GM19372 (cell line): ENCODE results near the gene C12orf60.

Source experiments
- ATAC-seq: cut with Tn5 transposase; IDR thresholded peaks from one replicate; pipeline ENCODE4 v1.9.1; 2021; ENCODE audit warnings: mild to moderate bottlenecking, low read depth, moderate library complexity; ENCODE audit not compliant: unreplicated experiment

C12orf60 gene

GRCh38 chr12:14776236-14776961, 27.1 kb upstream of the C12orf60 start:
- ATAC-seq = no peak

GRCh38 chr12:14777271-14777670, 26.2 kb upstream of the C12orf60 start:
- no peak for ATAC-seq

DNA sequence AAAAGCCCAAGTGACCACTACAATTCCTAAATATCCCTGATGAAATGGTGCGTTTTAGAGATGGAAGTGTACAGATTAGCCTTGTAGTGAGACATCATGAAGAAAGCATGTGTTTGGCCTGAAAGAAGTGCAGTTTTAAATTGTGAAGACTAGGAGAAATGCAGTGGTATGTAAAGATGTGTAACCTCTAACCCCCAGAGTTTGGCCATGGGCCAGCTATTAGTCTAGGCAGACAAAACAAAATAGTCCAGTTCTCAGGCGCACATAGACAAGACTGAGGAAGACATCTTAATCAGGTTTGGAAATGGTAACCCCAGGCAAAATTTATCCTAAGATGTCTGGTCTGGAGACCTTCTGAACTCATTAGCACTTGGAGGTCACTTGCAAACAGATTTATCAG, 23.6 kb upstream of the C12orf60 start:
- ATAC-seq = no peak

- ATAC-seq = no peak
Observed at GRCh38 chr12:14780859-14781258, 22.6 kb upstream of the C12orf60 start.

- no peak for ATAC-seq
Observed at GRCh38 chr12:14781563-14781962, 21.9 kb upstream of the C12orf60 start.

DNA sequence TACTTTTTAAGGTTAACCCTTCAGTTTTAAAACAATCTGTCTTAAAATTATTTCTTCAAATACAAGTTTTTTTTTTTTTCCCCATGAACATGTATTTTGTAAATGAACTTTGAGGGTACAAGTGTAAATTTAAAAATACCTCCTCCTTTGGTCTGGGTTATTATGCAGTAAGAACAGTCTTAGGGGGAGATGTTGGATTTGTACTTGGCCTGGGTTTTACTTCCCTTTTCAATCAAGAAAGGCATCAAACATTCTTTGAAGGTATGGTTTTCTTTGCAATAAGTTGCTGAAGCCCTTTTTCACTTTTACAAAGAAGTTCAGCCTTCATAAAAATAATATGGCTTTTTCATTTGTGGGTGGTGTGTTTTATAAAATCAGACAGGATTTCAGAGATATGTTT, 20.7 kb upstream of the C12orf60 start:
- ATAC-seq = no peak

GRCh38 chr12:14784471-14784870, 19.0 kb upstream of the C12orf60 start:
- no peak for ATAC-seq

- ATAC-seq = no peak
Observed at GRCh38 chr12:14785568-14785967, 17.9 kb upstream of the C12orf60 start.

- no peak for ATAC-seq
Observed at GRCh38 chr12:14795028-14795448, 8.4 kb upstream of the C12orf60 start.

DNA sequence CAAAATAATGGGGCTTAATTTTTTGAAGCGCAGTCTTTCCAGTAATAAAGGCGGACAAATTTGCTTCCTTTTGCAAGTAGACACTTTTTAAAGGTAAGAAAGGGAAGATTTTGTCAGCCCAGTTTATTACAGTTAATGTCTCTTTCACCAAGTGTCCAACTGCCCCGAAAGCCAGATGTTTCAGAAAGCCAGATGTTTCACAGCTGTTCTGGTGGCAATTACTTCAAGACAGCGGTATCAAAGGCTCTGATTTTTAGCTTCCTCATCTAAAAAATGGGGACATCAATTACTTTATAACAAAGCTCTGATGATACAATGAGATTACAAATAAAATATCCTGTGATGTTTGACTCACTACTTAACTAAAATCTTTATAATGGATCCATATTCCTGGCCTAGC, 1.2 kb upstream of the C12orf60 start:
- ATAC-seq = no peak

GRCh38 chr12:14802721-14803010, 804 bp upstream of the C12orf60 start:
- no peak for ATAC-seq

DNA sequence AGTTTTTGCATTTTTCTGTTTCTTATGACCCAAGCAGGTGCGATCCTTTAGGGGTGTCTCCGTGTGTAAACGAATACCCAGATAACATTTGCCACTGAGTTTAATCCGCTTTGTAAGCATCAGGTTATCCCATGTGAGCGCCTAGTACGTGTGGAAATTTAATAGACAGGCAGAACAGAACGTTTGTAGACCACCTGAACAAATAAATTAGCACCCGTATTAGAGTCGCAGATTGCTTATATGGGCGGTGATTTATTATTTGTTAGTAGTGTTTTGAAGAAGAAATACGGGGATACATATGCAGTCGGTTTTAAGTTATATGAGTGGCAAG, 325 bp downstream of the C12orf60 start:
- ATAC-seq = peak; percentile 16

GRCh38 chr12:14810167-14810952, 6.9 kb downstream of the C12orf60 start:
- ATAC-seq = no peak

- no peak for ATAC-seq
Observed at GRCh38 chr12:14810953-14811483, 7.5 kb downstream of the C12orf60 start.

- no peak for ATAC-seq
Observed at GRCh38 chr12:14811486-14811885, 8.0 kb downstream of the C12orf60 start.

DNA sequence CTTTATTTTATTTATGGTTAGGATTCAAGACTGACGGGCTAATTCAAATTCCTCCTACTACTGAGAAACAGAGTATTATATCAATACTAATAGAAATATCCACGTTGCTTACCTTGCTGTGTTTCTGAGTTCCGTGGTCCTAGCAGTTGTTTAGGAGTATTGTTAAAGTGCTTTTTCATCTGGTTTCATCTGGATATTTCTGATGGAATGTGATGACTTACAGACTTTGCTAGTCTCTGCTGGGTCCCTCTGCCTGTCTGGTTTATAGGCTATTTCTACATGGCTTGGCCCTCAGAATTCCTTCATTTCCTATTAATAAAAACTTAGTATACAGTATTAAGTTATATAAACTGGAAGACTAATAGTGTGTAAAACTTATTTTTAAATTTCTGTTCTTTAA, 10.5 kb downstream of the C12orf60 start, which contains the start of gene SMCO3:
SMCO3 (minus strand) TSS at position 169 of the 400 bp plus-strand sequence. CDS start 7,502 bp downstream, outside the sequence.
- no peak for ATAC-seq

DNA sequence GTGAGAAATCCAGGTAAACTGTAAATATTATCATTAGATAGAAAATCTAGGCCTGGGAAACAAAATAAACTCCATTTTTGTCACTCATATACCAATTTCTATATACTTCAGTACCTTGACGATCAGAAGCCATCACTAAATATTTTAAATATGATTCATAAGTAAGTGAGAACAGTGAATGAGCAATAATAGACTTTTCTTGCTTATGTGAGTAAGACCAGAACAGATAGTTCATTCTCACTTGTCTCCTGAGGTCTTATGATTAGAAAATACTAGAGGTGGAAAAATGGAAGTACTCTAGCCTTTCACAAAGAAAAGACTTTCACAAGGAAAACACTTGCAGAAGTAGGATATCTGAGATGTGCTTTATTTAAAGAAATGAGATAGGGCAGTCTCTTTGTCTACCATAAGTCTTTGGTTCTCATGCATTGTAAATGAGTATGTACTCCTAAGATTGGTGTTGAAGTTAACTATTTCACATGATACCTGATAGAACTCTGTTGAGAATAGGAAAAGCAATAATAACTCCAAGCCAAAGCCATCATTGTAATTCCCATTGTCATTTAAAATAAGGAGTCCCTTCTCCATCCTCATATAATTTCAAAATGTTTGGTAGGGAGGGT, 20.7 kb downstream of the C12orf60 start:
- no peak for ATAC-seq

DNA sequence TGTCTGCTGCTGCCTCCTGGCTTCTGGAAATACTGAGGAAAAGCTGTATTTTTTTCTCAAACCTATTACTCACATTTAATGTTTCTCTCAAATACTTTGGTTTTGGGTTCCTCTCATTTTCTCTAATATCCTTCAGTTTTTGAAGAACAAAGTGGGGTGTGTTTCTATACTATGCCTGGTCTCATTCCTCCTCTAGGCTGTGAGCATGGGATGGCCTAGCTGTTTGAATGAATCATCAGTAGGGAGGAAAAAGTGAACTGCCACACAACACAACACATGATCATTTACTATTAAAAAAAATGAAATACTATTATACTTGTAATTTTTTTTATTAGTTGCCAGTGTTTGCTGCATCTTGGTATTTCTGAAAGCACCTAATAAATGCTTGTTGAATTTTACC, 21.8 kb downstream of the C12orf60 start:
- no peak for ATAC-seq

DNA sequence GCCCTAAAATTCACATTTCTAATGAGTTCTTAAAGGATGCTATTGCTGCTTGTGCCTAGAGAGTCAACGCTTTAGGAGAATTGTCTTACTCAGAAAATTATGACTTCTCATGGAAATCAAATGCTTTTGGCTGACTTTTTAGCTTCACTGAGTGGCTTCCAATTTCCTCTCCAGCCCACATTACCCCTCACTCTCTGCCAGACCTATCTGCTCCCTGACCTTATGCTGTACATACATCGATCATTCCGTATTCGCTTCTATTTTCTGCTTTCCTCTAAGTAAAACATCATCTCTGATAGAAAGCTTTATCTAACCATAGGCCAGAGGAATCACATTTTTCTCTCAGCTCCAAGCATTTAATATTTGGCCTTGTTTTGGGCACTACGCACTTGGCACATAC, 23.0 kb downstream of the C12orf60 start:
- no peak for ATAC-seq

DNA sequence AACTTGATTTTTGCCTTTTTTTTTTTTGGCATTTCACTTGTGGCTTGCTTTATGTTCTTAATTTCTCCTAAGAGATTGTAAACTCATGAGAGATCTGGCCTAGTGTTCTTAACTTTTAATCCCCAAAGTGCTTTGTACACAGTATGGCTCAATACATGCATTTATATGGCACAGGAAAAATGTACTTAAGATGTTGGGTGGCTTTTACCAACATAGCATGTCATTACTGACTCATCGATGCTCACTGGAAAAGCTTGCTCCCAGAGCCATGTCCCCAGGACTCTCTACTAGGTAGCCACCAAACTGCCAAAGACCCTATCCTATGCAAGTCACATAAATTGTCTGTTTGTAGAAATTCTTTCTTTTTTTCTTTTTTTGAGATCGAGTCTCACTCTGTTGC, 23.6 kb downstream of the C12orf60 start:
- no peak for ATAC-seq

DNA sequence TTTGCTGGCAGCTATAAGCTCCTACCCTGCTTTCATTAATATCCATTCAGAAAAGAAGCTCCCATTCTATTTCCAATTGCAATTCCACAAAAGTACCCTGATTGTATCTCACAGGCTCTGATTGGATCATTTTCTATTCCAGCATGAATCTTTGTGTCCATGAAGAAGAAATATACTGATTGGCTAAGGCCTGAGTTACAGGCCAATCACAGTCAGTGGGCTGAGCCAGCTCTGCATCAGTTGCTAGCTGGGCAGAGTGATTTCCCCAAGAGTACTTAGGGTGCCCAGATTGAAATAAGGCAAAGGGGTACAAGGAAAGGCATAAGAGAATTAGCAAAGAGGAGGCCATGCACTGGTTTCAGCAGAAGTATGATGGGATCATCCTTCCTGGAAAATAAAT, 25.4 kb downstream of the C12orf60 start:
- peak; percentile 86 for ATAC-seq
